ENCODE measurements around the gene ASIC5. TPM values are rescaled to one million over a fixed set of nuclear protein-coding genes. Genes with fewer than 3 reads are reported as not detected.

The ASIC5 gene
- total and polyA plus RNA-seq, 2 donors (not counting 1 experiment from before 2014, with no cell fraction given): not detected

DNA sequence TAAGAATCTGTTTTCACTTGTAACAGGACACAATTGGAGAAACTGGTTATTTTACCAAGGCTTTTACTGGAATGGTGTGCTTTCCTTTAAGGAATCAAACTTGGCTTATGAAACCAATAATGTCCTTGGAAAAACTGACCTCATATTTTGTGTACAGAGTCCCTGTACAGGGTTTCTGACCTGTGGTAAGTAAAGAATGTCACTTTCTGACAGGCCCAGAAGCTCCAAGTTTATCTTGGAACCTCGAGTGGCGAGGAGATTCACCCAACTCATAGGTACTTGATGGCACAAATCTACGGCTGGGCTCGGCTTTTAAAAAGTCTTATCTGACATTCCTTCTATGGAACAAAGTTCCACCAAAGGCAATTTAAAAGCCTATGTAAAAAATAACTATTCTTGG lies 17.0 kb downstream of the ASIC5 start:
- TF ChIP-seq EZH2 (IDR thresholded peaks at IDR 0.05; ENCODE audit: low read length, missing control alignments): no peak
- TF ChIP-seq, protein P1, sequence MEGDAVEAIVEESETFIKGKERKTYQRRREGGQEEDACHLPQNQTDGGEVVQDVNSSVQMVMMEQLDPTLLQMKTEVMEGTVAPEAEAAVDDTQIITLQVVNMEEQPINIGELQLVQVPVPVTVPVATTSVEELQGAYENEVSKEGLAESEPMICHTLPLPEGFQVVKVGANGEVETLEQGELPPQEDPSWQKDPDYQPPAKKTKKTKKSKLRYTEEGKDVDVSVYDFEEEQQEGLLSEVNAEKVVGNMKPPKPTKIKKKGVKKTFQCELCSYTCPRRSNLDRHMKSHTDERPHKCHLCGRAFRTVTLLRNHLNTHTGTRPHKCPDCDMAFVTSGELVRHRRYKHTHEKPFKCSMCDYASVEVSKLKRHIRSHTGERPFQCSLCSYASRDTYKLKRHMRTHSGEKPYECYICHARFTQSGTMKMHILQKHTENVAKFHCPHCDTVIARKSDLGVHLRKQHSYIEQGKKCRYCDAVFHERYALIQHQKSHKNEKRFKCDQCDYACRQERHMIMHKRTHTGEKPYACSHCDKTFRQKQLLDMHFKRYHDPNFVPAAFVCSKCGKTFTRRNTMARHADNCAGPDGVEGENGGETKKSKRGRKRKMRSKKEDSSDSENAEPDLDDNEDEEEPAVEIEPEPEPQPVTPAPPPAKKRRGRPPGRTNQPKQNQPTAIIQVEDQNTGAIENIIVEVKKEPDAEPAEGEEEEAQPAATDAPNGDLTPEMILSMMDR (conservative IDR thresholded peaks at IDR 0.05 in 1 of 2, IDR thresholded peaks at IDR 0.05 in 1 of 2; ENCODE audit: low read depth in 1 of 2, low read length in 2 of 2): no peak
- Histone ChIP-seq H3K9me3 (ENCODE audit: control insufficient read depth, insufficient read depth, low read depth, low read length) (no peaks in the 10 kb centered on the region), H3K27ac (ENCODE audit: insufficient read depth, low read length) (no peak overlapping the region), H2AFZ (ENCODE audit: low read length) (no peak overlapping the region), H3K4me2 (ENCODE audit: extremely low read depth, insufficient read depth, low read length) (no peak overlapping the region), H3K27me3 (ENCODE audit: control insufficient read depth, insufficient read depth, low read length) (no peaks in the 10 kb centered on the region), H3K4me1 (ENCODE audit: control insufficient read depth, extremely low read depth, insufficient read depth, low read length) (no peaks in the 10 kb centered on the region), H3K9ac (ENCODE audit: insufficient read depth, low read length) (no peak overlapping the region), H3K36me3 (ENCODE audit: control insufficient read depth, insufficient read depth, low read length) (no peaks in the 10 kb centered on the region), H3K4me3 (replicated peaks in 1 of 4; ENCODE audit: control extremely low read depth in 1 of 4, insufficient read depth in 1 of 4, low read depth in 3 of 4, low read length in 4 of 4) (no peak overlapping the region), H3K79me2 (ENCODE audit: control insufficient read depth, insufficient read depth, low read length) (no peaks in the 10 kb centered on the region), H4K20me1 (ENCODE audit: control insufficient read depth, extremely low read depth, insufficient read depth, low read length) (no peaks in the 10 kb centered on the region)
- DNase-seq (ENCODE audit: low read depth in 2 of 2): no peak

DNA sequence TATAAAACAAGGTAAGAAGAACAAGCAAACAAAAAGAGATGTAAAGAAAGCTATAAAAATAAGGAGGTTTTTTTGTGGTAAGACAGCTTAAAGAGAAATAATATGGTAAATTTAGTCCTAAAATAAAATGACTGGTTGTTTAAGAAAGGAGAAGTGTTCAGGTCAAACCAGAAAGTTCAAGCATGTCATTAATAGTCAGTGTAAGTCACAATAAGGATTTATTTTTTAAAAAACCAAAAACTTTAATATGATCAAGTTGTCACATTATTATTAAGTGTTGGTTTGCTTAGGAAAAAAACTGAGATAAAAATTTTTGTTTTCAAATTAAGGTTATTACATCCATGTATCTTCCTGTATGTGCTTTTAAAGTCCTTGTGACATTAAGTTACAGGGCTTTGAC lies 19.1 kb downstream of the ASIC5 start:
- TF ChIP-seq, protein P1 (conservative IDR thresholded peaks at IDR 0.05 in 1 of 2, IDR thresholded peaks at IDR 0.05 in 1 of 2; ENCODE audit: low read depth in 1 of 2, low read length in 2 of 2): no peak
- no peak for TF ChIP-seq EZH2 (IDR thresholded peaks at IDR 0.05; ENCODE audit: low read length, missing control alignments)
- H3K27me3 ChIP-seq (ENCODE audit: control insufficient read depth, insufficient read depth, low read length): no peaks in the 10 kb centered on the region
- H3K27ac ChIP-seq (ENCODE audit: insufficient read depth, low read length): no peak overlapping the region
- no peak overlapping the region for H3K9ac ChIP-seq (ENCODE audit: insufficient read depth, low read length)
- no peaks in the 10 kb centered on the region for H3K79me2 ChIP-seq (ENCODE audit: control insufficient read depth, insufficient read depth, low read length)
- no peak for DNase-seq (ENCODE audit: low read depth in 2 of 2)
- no peaks in the 10 kb centered on the region for H3K4me1 ChIP-seq (ENCODE audit: control insufficient read depth, extremely low read depth, insufficient read depth, low read length)
- no peaks in the 10 kb centered on the region for H4K20me1 ChIP-seq (ENCODE audit: control insufficient read depth, extremely low read depth, insufficient read depth, low read length)
- H2AFZ ChIP-seq (ENCODE audit: low read length): no peak overlapping the region
- H3K36me3 ChIP-seq (ENCODE audit: control insufficient read depth, insufficient read depth, low read length): no peaks in the 10 kb centered on the region
- no peaks in the 10 kb centered on the region for H3K9me3 ChIP-seq (ENCODE audit: control insufficient read depth, insufficient read depth, low read depth, low read length)
- no peak overlapping the region for H3K4me3 ChIP-seq (replicated peaks in 1 of 4; ENCODE audit: control extremely low read depth in 1 of 4, insufficient read depth in 1 of 4, low read depth in 3 of 4, low read length in 4 of 4)
- H3K4me2 ChIP-seq (ENCODE audit: extremely low read depth, insufficient read depth, low read length): no peak overlapping the region

DNA sequence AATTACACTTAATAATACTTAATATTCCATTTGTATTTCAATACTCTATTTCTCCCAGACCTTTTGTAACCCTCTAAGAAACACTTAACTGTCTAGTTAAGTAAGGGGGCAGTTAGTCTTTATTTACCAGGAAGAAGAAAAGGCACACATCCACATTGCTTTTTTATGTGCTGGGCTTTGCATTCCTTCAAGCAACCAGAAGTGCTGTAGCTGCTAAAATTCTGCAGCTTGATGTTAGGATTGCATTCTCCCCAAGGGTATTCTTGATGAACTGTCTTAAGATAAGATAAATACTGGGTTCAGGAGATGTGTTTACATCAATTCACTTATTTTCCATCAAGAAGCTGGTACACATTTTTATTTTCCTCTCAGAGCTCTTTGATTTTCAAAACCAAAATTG lies 24.0 kb downstream of the ASIC5 start:
- H4K20me1 ChIP-seq (ENCODE audit: control insufficient read depth, extremely low read depth, insufficient read depth, low read length): no peaks in the 10 kb centered on the region
- no peak for TF ChIP-seq EZH2 (IDR thresholded peaks at IDR 0.05; ENCODE audit: low read length, missing control alignments)
- no peak overlapping the region for H3K9ac ChIP-seq (ENCODE audit: insufficient read depth, low read length)
- DNase-seq (ENCODE audit: low read depth in 2 of 2): no peak
- no peaks in the 10 kb centered on the region for H3K79me2 ChIP-seq (ENCODE audit: control insufficient read depth, insufficient read depth, low read length)
- no peaks in the 10 kb centered on the region for H3K9me3 ChIP-seq (ENCODE audit: control insufficient read depth, insufficient read depth, low read depth, low read length)
- H2AFZ ChIP-seq (ENCODE audit: low read length): no peak overlapping the region
- H3K4me3 ChIP-seq (replicated peaks in 1 of 4; ENCODE audit: control extremely low read depth in 1 of 4, insufficient read depth in 1 of 4, low read depth in 3 of 4, low read length in 4 of 4): no peak overlapping the region
- no peak overlapping the region for H3K4me2 ChIP-seq (ENCODE audit: extremely low read depth, insufficient read depth, low read length)
- H3K27ac ChIP-seq (ENCODE audit: insufficient read depth, low read length): no peak overlapping the region
- no peaks in the 10 kb centered on the region for H3K4me1 ChIP-seq (ENCODE audit: control insufficient read depth, extremely low read depth, insufficient read depth, low read length)
- H3K36me3 ChIP-seq (ENCODE audit: control insufficient read depth, insufficient read depth, low read length): no peaks in the 10 kb centered on the region
- H3K27me3 ChIP-seq (ENCODE audit: control insufficient read depth, insufficient read depth, low read length): no peaks in the 10 kb centered on the region

Measured in fibroblast of lung (primary cell).